ENCODE data around the gene PEX14.

PEX14 gene

DNA sequence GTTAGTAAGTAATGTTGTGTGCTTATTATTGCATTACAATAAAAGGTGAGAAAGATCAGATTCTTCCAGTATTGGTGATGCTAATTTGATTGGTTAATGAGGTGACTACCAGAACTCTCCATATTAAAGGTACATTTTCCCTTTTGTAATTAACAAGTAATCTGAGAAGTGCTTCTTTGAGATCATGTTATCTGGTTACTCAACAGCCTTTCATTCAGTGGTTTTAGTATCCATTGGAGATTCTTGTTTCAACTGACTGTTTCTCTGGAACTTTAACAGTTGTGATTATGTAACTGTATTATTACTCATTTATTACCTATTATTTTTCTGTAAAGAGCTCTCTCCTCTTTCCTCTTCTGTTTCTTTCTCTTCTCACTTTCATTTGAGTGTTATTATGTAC, 86.7 kb downstream of the PEX14 start:
- in situ Hi-C loops (cut with MboI; ENCODE audit: low pct_unique_long_range_greater_than_20kb, low sequenced_read_pairs): no loop called here
- no peak for DNase-seq

DNA sequence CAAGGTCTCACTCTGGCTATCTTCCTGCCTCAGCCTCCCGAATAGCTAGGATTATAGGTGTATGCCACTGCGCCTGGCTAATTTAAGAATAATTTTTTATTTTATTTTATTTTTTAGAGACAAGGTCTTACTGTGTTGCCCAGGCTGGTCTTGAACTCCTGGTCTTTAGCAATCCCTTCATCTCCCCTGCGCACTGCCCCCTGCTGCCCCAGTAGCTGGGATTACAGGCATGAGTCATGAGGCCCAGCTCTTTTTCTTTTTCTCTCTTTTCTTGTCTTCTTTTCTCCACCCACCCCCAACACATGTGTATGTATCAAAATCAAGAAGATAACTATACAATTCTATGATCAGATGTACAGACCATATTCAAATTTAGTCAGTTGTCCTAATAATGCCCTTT, 87.2 kb downstream of the PEX14 start:
- DNase-seq: peak; percentile 14
- in situ Hi-C loops (cut with MboI; ENCODE audit: low pct_unique_long_range_greater_than_20kb, low sequenced_read_pairs): no loop called here

DNA sequence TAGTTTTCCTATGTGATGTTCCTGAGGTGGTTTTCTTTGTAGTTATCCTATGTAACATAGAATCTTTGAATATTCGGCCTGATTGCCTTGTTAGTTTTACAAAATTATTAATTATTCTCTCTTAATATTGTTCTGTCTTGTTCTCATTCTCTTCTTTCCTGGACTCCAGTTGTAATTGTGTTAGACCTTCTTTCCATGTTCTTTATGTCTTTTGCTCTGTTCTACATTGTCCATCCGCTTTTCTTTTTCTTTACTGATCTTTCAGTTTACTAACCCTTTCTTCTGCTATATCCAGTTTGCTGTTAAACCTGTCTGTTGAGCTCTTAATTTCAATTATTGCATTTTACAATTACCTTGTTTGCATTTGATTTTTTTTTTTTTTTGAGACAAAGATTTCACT, 89.3 kb downstream of the PEX14 start:
- in situ Hi-C loops (cut with MboI; ENCODE audit: low pct_unique_long_range_greater_than_20kb, low sequenced_read_pairs): no loop called here
- DNase-seq: no peak

DNA sequence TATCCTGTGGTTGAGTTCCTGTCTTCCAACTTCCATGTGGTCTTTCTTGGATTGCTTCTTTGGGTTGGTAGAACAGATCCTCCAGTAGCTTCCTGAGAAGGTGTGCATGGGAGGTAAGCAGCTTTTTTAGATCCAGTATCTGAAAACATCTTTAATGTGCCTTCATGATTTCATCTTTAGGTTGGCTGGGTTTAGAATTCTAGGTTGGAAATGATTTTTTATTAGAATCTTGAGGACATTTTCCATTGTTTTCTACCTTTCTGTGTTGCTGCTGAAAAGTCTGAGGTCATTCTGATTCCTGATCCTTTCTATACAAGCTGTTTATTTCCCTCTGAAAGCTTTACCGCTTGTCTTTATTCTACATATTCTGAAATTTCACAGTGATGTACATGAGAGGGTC, 94.8 kb downstream of the PEX14 start:
- no peak for DNase-seq
- in situ Hi-C loops (cut with MboI; ENCODE audit: low pct_unique_long_range_greater_than_20kb, low sequenced_read_pairs): no loop called here

DNA sequence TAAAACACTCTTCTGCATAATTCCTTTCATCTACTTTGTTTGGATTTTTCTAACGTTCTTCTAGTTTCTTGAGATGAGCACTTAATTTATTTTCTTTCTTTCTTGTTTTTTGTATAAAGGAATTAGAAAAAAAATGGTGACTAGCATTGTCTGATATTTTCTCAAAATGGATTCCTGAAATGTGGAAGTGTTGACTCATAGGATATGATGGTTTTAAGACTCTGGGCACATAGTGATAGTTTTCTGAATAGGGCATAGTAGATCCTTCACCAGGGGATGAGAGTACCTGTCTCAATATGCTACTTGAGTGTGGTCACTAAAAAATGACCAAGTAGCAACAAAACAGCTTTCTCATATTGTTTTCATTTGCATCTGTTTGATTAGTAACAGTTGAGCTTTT, 100.9 kb downstream of the PEX14 start:
- in situ Hi-C loops (cut with MboI; ENCODE audit: low pct_unique_long_range_greater_than_20kb, low sequenced_read_pairs): no loop called here
- no peak for DNase-seq

DNA sequence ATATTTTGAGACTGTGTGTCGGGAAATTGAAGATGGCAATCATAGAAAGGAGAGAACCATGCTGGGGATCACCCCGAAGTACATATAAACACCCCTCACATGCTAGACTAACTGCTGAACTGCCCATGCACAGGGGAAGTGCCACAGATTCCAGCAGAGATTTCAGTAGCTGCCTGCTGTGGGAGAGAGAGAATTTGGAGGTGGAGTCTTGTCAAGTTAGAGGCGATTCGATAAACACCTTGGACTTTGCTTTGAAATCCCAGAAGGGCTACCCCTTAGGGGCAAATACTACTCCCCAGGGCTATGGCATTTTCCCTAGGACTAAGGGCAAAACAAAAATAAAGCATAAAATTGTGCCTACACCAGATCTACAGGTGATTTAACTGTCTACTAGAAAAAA, 103.3 kb downstream of the PEX14 start:
- no peak for DNase-seq
- in situ Hi-C loops (cut with MboI; ENCODE audit: low pct_unique_long_range_greater_than_20kb, low sequenced_read_pairs): no loop called here

DNA sequence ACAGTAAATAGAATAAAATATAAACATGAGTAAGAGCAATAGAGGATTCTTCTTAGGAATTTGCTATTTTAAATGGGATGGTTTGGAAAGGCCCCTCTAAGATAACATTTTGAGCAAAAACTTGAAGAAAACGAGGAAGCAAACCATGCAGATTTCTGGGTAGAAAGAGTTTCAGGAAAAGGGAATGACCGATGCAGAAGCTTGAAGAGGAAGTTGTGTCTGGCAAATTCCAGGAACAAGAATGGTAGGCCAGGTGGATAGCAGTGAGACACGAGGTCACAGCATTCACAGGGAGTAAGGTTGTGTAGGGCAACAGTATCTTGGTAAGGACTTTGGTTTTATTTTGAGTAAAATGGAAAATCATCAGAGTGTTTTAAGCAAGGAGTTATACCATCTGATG, 108.9 kb downstream of the PEX14 start:
- DNase-seq: peak; percentile 65
- in situ Hi-C loops (cut with MboI; ENCODE audit: low pct_unique_long_range_greater_than_20kb, low sequenced_read_pairs): no loop called here

DNA sequence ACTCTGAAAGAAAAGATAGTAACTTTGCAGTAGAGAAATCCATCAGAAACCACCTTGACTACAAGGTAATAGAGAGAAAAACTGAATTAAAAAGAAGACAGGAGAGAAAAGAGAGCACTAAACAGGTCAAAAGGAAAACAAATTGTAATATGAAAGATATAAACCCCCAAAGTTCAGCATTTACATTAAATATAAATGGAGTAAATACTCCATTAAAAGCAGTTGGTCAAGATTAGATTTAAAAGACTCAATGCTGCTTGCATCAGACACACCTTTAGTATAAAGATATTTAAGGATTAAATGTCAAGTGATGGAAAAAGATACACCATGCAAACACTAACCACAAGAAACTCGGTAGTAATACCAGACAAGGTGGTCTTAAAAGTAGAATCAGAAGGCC, 110.5 kb downstream of the PEX14 start:
- in situ Hi-C loops (cut with MboI; ENCODE audit: low pct_unique_long_range_greater_than_20kb, low sequenced_read_pairs): no loop called here

DNA sequence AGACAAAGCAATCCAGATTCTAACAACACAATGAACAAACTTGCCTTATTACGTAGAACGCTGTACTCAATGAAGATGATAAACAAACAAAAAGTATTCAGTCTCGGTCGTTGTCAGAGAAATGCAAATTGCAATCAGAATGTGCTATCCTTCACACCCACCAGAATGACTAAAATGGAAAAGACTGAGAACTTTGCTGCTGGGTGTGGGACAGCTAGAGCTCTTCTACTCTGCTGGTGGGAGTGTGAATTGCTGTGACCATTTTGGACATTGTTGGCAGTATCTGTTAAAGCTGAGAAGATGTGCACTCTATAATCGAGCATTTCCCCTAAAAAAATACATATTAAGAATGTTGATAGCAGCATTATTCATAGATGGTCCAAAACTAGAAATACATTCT, 111.4 kb downstream of the PEX14 start:
- in situ Hi-C loops (cut with MboI; ENCODE audit: low pct_unique_long_range_greater_than_20kb, low sequenced_read_pairs): no loop called here
- no peak for DNase-seq

More for the DNA sequence above, 110.5 kb downstream of the PEX14 start:
- DNase-seq: no peak

DNA sequence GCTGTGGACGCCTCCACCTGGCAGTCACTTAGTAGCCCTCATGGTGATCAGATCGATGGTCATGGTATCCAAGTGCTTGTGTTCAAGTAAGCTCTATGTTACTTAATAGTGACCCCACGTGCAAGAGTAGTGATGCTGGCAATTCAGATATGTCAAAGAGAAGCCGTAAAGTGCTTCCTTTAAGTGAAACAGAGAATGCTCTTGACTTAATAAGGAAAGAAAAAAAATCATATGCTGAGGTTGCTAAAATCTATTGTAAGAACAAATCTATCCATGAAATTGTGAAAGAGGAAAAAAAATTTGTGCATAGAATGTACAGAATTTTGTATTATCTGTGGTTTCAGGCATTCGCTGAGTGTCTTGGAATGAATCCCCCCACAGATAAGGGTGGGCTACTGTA, 113.9 kb downstream of the PEX14 start:
- in situ Hi-C loops (cut with MboI; ENCODE audit: low pct_unique_long_range_greater_than_20kb, low sequenced_read_pairs): no loop called here
- no peak for DNase-seq

DNA sequence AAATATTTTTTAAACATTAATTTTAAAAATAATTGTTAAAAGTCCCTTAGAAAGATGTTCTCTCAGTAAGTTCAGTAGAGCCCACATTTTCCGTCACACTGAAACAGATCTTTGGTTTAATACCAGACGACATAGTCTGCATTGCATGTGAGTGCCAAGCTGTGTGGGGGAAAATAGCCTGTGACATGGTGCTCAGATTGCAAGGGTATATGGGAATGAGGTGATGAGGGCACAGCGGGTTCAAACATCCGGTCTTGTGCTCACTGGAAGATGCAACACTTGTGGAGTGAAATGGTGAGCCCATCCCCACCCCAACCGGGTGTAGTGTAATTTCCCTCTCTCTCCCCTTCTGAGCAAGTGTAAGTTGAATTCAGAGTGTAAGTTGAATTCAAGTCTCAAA, 114.3 kb downstream of the PEX14 start:
- in situ Hi-C loops (cut with MboI; ENCODE audit: low pct_unique_long_range_greater_than_20kb, low sequenced_read_pairs): no loop called here
- no peak for DNase-seq

DNA sequence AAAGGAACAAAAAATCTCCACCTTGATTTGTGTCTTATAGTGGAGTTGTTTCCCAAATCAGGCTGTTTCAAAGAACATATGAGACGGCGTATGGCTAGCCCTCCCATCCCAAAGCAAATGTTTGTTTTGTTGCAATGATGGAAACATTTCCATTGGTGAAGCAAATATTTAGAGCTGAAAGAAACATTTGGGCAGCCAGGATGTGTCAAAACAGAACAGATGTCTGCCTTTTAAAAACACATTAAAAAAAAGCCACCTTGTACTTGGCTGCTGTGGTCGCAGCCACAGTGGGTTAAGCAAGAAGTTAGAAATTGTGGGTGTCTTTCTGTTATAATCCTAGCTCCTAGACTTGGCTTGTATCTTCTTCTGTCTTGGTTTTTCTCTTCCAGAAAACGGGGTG, 116.3 kb downstream of the PEX14 start:
- no peak for DNase-seq
- in situ Hi-C loops (cut with MboI; ENCODE audit: low pct_unique_long_range_greater_than_20kb, low sequenced_read_pairs): no loop called here

DNA sequence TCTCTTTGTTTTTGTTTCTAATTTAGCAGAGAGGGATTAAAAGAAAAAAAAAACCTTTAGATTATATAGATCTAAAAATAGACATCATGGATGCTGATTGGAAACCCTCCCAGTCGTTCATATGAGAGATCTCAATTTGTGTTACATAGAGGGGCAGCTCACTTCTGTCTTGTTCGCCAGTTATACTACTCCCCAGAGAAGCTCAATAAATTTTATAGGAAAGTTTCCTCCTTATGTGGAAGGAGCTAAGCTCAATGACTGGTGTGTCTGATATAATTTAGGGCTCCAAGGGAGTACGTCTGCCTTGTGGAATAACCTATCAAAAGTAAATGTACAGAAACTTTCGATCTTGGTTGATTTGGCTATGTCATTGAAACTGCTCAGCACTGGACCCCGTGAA, 117.6 kb downstream of the PEX14 start:
- DNase-seq: no peak
- in situ Hi-C loops (cut with MboI; ENCODE audit: low pct_unique_long_range_greater_than_20kb, low sequenced_read_pairs): no loop called here

DNA sequence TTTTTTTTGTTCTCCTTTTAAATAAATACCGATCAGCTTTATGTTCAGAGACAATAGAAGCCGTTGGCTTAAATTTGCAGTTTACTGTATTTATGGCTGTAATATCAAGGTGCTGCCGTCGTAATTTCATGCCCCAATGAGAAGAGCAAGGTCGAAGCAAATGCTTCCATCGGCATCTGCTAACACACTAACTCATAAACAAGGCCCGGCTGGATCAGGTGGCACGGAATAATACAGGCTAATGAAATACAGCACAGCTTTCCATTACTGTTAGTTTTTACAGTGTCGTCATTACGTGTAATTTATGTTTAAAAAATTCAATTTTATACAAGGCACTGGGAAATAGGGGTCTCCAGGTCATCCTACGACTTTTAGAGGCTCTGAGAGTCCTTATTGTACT, 119.0 kb downstream of the PEX14 start:
- in situ Hi-C loops (cut with MboI; ENCODE audit: low pct_unique_long_range_greater_than_20kb, low sequenced_read_pairs): no loop called here
- no peak for DNase-seq

DNA sequence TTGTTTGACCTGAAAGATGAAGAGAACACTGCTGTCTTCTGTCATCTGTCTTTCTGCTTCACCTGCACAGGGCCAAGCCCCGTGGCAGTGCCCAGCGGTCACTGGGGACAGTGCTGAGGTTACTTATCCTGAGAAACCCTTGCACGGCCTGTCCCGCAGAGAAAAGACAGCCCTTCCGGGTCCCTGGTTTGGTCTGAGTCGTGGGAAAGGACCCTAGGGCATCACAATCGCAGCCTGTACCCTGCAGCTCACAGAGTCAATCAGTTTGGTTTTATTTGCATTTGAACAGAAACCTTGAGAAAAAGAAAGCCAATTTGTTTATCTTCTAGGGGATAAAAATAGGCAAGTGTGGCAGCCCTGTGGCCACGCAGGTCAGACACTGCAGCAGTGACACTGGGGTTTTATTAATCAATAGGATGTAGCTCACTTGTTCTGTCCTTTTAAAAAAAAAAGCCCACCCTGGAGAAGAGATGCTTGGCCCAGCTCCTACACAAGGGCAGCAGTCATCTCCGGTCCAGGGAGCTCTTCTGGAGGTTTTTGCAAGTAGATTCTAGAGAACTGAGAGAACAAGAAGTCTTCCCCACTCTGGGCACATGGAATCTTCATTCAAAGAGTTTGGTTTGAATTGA, 120.0 kb downstream of the PEX14 start:
- in situ Hi-C loops (cut with MboI; ENCODE audit: low pct_unique_long_range_greater_than_20kb, low sequenced_read_pairs): no loop called here
- DNase-seq: no peak

DNA sequence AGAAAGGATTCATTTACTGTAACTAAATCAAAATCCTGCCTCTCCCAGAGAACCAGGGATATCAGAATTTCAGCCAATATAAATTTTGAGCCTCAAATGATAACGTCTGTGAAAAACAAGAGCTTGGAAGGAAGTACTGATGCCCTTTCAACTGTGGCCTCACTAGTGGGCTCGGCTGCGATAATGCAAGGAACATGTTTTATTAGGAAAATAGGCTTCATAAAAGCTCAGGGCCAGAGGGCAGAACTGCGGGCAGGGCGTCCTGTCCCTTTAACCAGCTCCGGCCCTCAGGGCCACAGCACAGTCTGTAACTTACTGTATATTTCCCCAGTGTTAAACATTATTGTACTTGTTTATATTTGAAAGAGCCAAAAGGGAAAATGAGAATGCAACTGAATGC, 122.0 kb downstream of the PEX14 start:
- DNase-seq: no peak
- in situ Hi-C loops (cut with MboI; ENCODE audit: low pct_unique_long_range_greater_than_20kb, low sequenced_read_pairs): no loop called here

DNA sequence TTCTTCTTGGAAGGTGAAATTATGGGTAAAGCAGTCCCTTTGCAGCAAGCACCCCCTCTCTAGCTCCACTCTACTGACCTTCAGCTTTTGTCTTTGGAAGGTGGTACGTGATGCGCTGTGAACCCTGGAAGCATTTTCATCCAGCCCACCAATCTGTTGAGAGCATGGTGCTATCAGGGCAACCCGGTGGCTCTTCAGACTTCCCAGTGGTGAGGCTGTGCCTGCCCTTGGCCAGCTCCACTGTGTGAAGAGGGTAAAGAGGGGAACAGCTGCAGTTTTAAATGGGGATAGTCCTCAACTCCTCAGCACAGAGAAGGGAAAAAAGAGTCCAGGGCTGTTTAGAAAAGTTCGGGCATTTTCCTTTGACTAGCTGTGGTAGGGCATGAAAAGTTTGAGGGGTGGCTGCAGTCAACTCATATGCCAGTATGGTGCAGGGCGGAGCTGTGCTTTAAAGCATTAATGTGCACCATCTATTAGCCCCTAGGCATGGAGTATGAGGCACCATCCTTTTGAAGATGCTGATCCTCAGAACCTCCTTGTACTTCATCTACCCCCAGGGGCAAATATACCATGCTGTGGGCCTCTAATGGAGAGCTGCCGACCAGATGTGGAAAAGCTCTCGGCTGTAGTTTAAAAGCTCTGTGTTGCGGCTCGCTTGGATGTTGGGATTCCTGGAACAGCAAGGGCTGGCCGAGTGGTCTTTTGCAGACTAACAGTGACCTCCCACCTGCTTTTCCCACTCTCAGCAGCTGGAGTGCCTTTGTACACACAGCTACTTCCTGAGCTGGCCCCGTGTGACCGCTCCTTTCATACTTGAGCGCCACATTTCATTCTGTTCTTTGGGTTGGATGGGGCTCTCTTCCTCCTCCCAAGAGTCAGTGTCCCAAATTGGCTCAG, 123.0 kb downstream of the PEX14 start:
- DNase-seq: no peak
- in situ Hi-C loops (cut with MboI; ENCODE audit: low pct_unique_long_range_greater_than_20kb, low sequenced_read_pairs): no loop called here

DNA sequence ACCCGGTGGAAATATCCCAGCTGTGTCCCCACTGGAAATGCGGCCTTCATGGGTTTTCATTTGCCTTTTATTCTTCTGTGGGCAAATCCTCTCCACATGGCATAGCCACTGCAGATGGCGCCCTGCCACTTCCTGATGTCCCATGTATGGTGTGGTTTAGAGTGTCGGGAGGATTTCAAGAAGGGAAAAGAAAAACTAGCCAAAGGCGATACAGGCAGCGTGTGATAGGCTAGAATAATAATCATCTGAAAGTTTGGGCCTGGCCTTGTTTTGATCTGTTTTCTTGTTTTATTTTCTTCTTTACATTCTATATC, 123.6 kb downstream of the PEX14 start:
- no peak for DNase-seq
- in situ Hi-C loops (cut with MboI; ENCODE audit: low pct_unique_long_range_greater_than_20kb, low sequenced_read_pairs): no loop called here

DNA sequence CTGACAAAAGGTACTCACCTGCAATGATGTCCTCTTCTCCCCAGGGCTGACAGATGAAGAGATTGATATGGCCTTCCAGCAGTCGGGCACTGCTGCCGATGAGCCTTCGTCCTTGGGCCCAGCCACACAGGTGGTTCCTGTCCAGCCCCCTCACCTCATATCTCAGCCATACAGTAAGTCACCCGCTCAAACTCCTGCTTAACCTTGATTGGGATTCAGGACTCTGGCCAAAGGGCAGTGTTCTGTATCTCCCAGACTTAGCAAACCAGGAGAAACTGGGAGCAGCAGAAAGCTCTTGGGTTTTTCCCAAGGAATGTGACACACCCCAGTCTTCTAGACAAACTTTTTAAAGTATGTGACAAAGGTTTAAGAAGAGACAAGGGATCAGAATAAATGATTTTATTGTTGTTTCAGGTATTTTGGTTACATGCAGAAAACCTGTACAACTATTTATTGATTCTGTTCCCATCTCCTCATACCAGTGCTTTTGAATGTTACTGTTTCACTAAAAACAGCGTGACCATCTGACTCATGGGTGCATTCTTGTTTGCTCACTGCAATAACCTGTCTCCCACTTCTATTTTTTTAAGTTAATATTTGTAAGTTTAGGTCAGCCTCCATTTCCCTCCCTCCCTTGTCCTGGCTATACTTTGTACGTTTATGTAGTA, 124.6 kb downstream of the PEX14 start:
- in situ Hi-C loops (cut with MboI; ENCODE audit: low pct_unique_long_range_greater_than_20kb, low sequenced_read_pairs): no loop called here
- DNase-seq: no peak

DNA sequence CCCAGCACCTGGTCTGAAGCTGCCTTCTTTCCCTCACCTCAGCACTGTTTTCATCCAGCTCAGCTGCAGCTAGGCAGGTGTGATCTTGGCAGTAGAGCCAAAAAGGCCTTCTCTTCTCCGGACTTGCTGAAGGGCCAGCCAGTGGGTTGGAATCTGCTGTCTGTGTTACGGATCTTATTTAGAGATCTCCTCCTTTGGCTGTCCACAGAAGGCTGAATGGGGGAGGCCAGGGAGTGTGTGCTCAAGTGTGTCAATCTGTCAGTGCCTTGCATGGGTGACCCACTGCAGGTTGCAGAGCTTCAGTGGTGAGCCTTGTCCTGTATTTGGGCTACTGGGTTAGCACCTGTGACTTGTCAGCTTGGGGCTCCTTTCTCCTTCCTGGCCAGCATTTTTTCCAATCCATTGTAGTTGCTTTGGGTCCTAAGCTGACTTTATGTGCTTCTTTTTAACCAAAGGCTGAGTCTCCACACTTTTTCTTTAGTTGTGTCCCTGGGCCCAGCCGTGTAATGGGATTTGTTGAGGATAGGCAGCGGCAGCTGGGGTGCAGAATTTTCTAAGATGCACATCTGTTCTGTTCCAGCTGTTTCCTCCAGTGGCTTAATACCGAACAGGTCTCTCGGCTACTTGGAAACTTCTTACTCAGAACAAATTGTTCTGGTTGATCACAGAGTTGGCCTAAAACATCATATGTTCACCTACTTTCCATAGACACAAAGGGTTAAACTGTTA, 126.8 kb downstream of the PEX14 start:
- in situ Hi-C loops (cut with MboI; ENCODE audit: low pct_unique_long_range_greater_than_20kb, low sequenced_read_pairs): no loop called here
- DNase-seq: no peak

Measured in KBM-7 (cell line).